Duodenal mucosa (tissue), 2 donors: ENCODE results near the gene CPA2.
"Not testable (repeated sequence)": the region's sequence is repeated elsewhere in the genome, so short reads cannot be mapped to it uniquely, and the experiment has no call there.

Experiments
- H3K27ac ChIP-seq: one replicate; pipeline ENCODE4 v1.7.0; 2013; ENCODE audit warnings: low read depth, low read length
- H3K27me3 ChIP-seq, 2 donors: one replicate each; pipeline ENCODE4 v1.7.0; 2013; ENCODE audit warnings: low read length in 2 of 2, control low read depth in 1 of 2; ENCODE audit not compliant: insufficient read depth in 2 of 2, control insufficient read depth in 1 of 2
- H3K36me3 ChIP-seq, 2 donors: one replicate each; pipeline ENCODE4 v1.7.0; 2013; ENCODE audit warnings: low read length in 2 of 2, control low read depth in 1 of 2; ENCODE audit not compliant: insufficient read depth in 2 of 2, control insufficient read depth in 1 of 2
- H3K4me1 ChIP-seq, 2 donors: one replicate each; pipeline ENCODE4 v1.7.0; 2013; ENCODE audit warnings: low read length in 2 of 2, control low read depth in 1 of 2; ENCODE audit not compliant: insufficient read depth in 2 of 2, control insufficient read depth in 1 of 2
- H3K4me3 ChIP-seq, 2 donors: one replicate each; pipeline ENCODE4 v1.7.0; 2013; ENCODE audit warnings: low read length in 2 of 2, low read depth in 1 of 2
- H3K9ac ChIP-seq, 2 donors: one replicate each; pipeline ENCODE4 v1.7.0; 2013; ENCODE audit warnings: low read length in 2 of 2, low read depth in 1 of 2
- H3K9me3 ChIP-seq, 2 donors: one replicate each; pipeline ENCODE4 v1.7.0; 2013; ENCODE audit warnings: low read length in 2 of 2, control low read depth in 1 of 2; ENCODE audit not compliant: control insufficient read depth in 1 of 2

Gene CPA2

GRCh38 chr7:130266258-130266960 is at the start of gene CPA2:
CPA2 (plus strand) TSS chr7:130266863; CDS start chr7:130266882, 19 bp downstream.
- Histone ChIP-seq H3K36me3 (no peaks in the 10 kb centered on the region), H3K9ac (no peak within 1 kb of the TSS), H3K9me3 (no peaks in the 10 kb centered on the region), H3K27ac (no peak within 1 kb of the TSS), H3K4me1 (peaks cover 14 to 28% of the 10 kb centered on the region in 2 donors), H3K27me3 (no peaks in the 10 kb centered on the region), H3K4me3 (no peak within 1 kb of the TSS)

GRCh38 chr7:130218806-130219620 is 47.6 kb upstream of the CPA2 start:
- H3K36me3 ChIP-seq: no peaks in the 10 kb centered on the region
- H3K27me3 ChIP-seq: no peaks in the 10 kb centered on the region
- peaks cover 17 to 22% of the 10 kb centered on the region in 2 donors for H3K4me1 ChIP-seq
- H3K9ac ChIP-seq: no peak overlapping the region
- H3K27ac ChIP-seq: no peak overlapping the region
- H3K4me3 ChIP-seq: no peak overlapping the region
- no peaks in the 10 kb centered on the region for H3K9me3 ChIP-seq

GRCh38 chr7:130219871-130220270 is 46.8 kb upstream of the CPA2 start:
- Histone ChIP-seq H3K4me3 (no peak overlapping the region), H3K9ac (no peak overlapping the region), H3K4me1 (peaks cover 17 to 22% of the 10 kb centered on the region in 2 donors), H3K36me3 (no peaks in the 10 kb centered on the region), H3K27me3 (no peaks in the 10 kb centered on the region), H3K9me3 (no peaks in the 10 kb centered on the region), H3K27ac (no peak overlapping the region)

GRCh38 chr7:130221746-130222145 is 44.9 kb upstream of the CPA2 start:
- Histone ChIP-seq H3K27ac (no peak overlapping the region), H3K27me3 (no peaks in the 10 kb centered on the region), H3K36me3 (no peaks in the 10 kb centered on the region), H3K9ac (no peak overlapping the region), H3K4me3 (no peak overlapping the region), H3K9me3 (no peaks in the 10 kb centered on the region), H3K4me1 (peaks cover 17 to 22% of the 10 kb centered on the region in 2 donors)

- no peak overlapping the region for H3K4me3 ChIP-seq
- no peak overlapping the region for H3K27ac ChIP-seq
- no peaks in the 10 kb centered on the region for H3K36me3 ChIP-seq
- no peaks in the 10 kb centered on the region for H3K27me3 ChIP-seq
- H3K9me3 ChIP-seq: no peaks in the 10 kb centered on the region
- peaks cover 12% of the 10 kb centered on the region in 2 donors for H3K4me1 ChIP-seq
- no peak overlapping the region for H3K9ac ChIP-seq
Measured at GRCh38 chr7:130223646-130224045, 43.0 kb upstream of the CPA2 start.

GRCh38 chr7:130224210-130224609 is 42.5 kb upstream of the CPA2 start:
- H3K4me1 ChIP-seq: peaks cover 6 to 7% of the 10 kb centered on the region in 2 donors
- H3K27me3 ChIP-seq: no peaks in the 10 kb centered on the region
- H3K27ac ChIP-seq: no peak overlapping the region
- H3K9me3 ChIP-seq: no peaks in the 10 kb centered on the region
- no peak overlapping the region for H3K4me3 ChIP-seq
- H3K36me3 ChIP-seq: no peaks in the 10 kb centered on the region
- H3K9ac ChIP-seq: no peak overlapping the region

GRCh38 chr7:130224923-130225322 is 41.7 kb upstream of the CPA2 start:
- not testable (repeated sequence) for H3K27me3 ChIP-seq, H3K4me3 ChIP-seq

GRCh38 chr7:130226333-130226732 is 40.3 kb upstream of the CPA2 start:
- H3K4me3 ChIP-seq: no peak overlapping the region
- no peak overlapping the region for H3K9ac ChIP-seq
- H3K4me1 ChIP-seq: peaks cover 0 to 4% of the 10 kb centered on the region in 2 donors
- no peak overlapping the region for H3K27ac ChIP-seq
- H3K9me3 ChIP-seq: no peaks in the 10 kb centered on the region
- no peaks in the 10 kb centered on the region for H3K36me3 ChIP-seq
- H3K27me3 ChIP-seq: no peaks in the 10 kb centered on the region

More at GRCh38 chr7:130224923-130225322, 41.7 kb upstream of the CPA2 start:
- not testable (repeated sequence) for H3K27ac ChIP-seq, H3K9me3 ChIP-seq, H3K9ac ChIP-seq, H3K4me1 ChIP-seq, H3K36me3 ChIP-seq

- Histone ChIP-seq H3K4me1 (peaks cover 0 to 7% of the 10 kb centered on the region in 2 donors), H3K27ac (no peak overlapping the region), H3K36me3 (no peaks in the 10 kb centered on the region), H3K27me3 (no peaks in the 10 kb centered on the region), H3K4me3 (no peak overlapping the region), H3K9me3 (no peaks in the 10 kb centered on the region), H3K9ac (no peak overlapping the region)
Measured at GRCh38 chr7:130227883-130228575, 38.6 kb upstream of the CPA2 start.
